GM23338 (cell line): Measurements from ENCODE around the gene TAP1. TPM values are rescaled to one million over a fixed set of nuclear protein-coding genes. Genes with fewer than 3 reads are reported as not detected.

Experiments used
- ATAC-seq: fragments of 200-7000 bp; cut with Tn5 transposase; 3 replicates; pipeline ENCODE4 v1.9.1; 2020
- DNase-seq: peaks from one replicate; pipeline ENCODE4 v3.0.0-alpha.2; 2015; ENCODE audit warnings: low spot score
- H2AFZ ChIP-seq: fragments of 200-600 bp; sonication (generic); 2 replicates; pipeline ENCODE4 v1.8.0; 2016; ENCODE audit warnings: antibody characterized with exemption, mild to moderate bottlenecking, moderate library complexity
- H3F3A ChIP-seq: fragments of 200-600 bp; sonication (generic); replicated peaks from 2 replicates; pipeline ENCODE4 v1.8.0; 2017; ENCODE audit warnings: antibody characterized with exemption, mixed run types, low read depth
- H3K27ac ChIP-seq: fragments of 200-600 bp; sonication (generic); 2 replicates; pipeline ENCODE4 v1.6.1; 2016; ENCODE audit warnings: low read depth
- H3K27me3 ChIP-seq: fragments of 200-600 bp; sonication (generic); 2 replicates; pipeline ENCODE4 v1.8.0; 2016; ENCODE audit warnings: mild to moderate bottlenecking, mixed run types, moderate library complexity; ENCODE audit not compliant: insufficient read depth
- H3K36me3 ChIP-seq: fragments of 200-600 bp; sonication (generic); 2 replicates; pipeline ENCODE4 v1.8.0; 2016; ENCODE audit warnings: mild to moderate bottlenecking; ENCODE audit not compliant: insufficient read depth
- H3K4me1 ChIP-seq: fragments of 200-600 bp; sonication (generic); 2 replicates; pipeline ENCODE4 v1.8.0; 2016; ENCODE audit warnings: mild to moderate bottlenecking, moderate library complexity; ENCODE audit not compliant: insufficient read depth
- H3K4me2 ChIP-seq: fragments of 200-600 bp; sonication (generic); 2 replicates; pipeline ENCODE4 v1.7.1; 2017; ENCODE audit warnings: mixed run types
- H3K4me3 ChIP-seq: fragments of 200-600 bp; sonication (generic); 2 replicates; pipeline ENCODE4 v1.6.1; 2016; ENCODE audit warnings: mixed run types
- H3K79me2 ChIP-seq: fragments of 200-600 bp; sonication (generic); replicated peaks from 2 replicates; pipeline ENCODE4 v1.8.0; 2017; ENCODE audit warnings: mild to moderate bottlenecking; ENCODE audit not compliant: insufficient read depth
- H3K9me2 ChIP-seq: fragments of 200-600 bp; sonication (generic); 2 replicates; pipeline ENCODE4 v1.8.0; 2017; ENCODE audit not compliant: insufficient read depth
- H4K20me1 ChIP-seq: fragments of 200-600 bp; sonication (generic); replicated peaks from 2 replicates; pipeline ENCODE4 v1.8.0; 2017; ENCODE audit warnings: mild to moderate bottlenecking; ENCODE audit not compliant: insufficient read depth
- H3K27ac Mint-ChIP-seq: 2 replicates; pipeline ENCODE4 v1.8.0; 2020; ENCODE audit warnings: inconsistent platforms, mild to moderate bottlenecking, moderate library complexity, mixed read lengths
- H3K27me3 Mint-ChIP-seq: 3 replicates; pipeline ENCODE4 v1.8.0; 2022; ENCODE audit warnings: low read depth, mild to moderate bottlenecking, moderate library complexity, mixed read lengths, inconsistent platforms; ENCODE audit not compliant: insufficient read depth, poor library complexity
- H3K36me3 Mint-ChIP-seq: 3 replicates; pipeline ENCODE4 v1.8.0; 2021; ENCODE audit warnings: low read depth, mild to moderate bottlenecking, inconsistent platforms, moderate library complexity, mixed read lengths
- H3K4me1 Mint-ChIP-seq: 3 replicates; pipeline ENCODE4 v1.8.0; 2020; ENCODE audit warnings: mild to moderate bottlenecking, inconsistent platforms, mixed read lengths
- H3K4me3 Mint-ChIP-seq: 3 replicates; pipeline ENCODE4 v1.8.0; 2021; ENCODE audit warnings: moderate library complexity, mild to moderate bottlenecking, inconsistent platforms, mixed read lengths
- H3K9me3 Mint-ChIP-seq: 3 replicates; pipeline ENCODE4 v1.8.0; 2020; ENCODE audit warnings: moderate library complexity, mild to moderate bottlenecking, inconsistent platforms, mixed read lengths
- ETS1 ChIP-seq: IDR thresholded peaks from 2 replicates; pipeline ENCODE4 v1.6.1; 2016; ENCODE audit warnings: antibody characterized with exemption
- EZH2 ChIP-seq: fragments of 200-600 bp; sonication (generic); IDR thresholded peaks from one replicate; pipeline ENCODE4 v1.8.0; 2017; ENCODE audit warnings: antibody characterized with exemption, mild to moderate bottlenecking, low read depth; ENCODE audit not compliant: unreplicated experiment
- EZH2phosphoT487 ChIP-seq: fragments of 200-600 bp; sonication (generic); IDR thresholded peaks from one replicate; pipeline ENCODE4 v1.8.1; 2018; ENCODE audit warnings: antibody characterized with exemption; ENCODE audit not compliant: unreplicated experiment
- NANOG ChIP-seq: IDR thresholded peaks from 2 replicates; pipeline ENCODE4 v1.6.1; 2016; ENCODE audit warnings: antibody characterized with exemption, borderline replicate concordance
- POLR2AphosphoS5 ChIP-seq: IDR thresholded peaks from 2 replicates; pipeline ENCODE4 v1.6.1; 2016; ENCODE audit warnings: antibody characterized with exemption, low read depth
- STAT1 ChIP-seq: IDR thresholded peaks from one replicate; pipeline ENCODE4 v1.6.1; 2016; ENCODE audit warnings: antibody characterized with exemption; ENCODE audit not compliant: unreplicated experiment
- ZNF114 ChIP-seq: fragments of 250-450 bp; sonication (Bioruptor Pico); IDR thresholded peaks from 2 replicates; pipeline ENCODE4 v1.5.0; 2020; ENCODE audit warnings: mild to moderate bottlenecking, moderate library complexity
- ZNF331 ChIP-seq: fragments of 250-450 bp; sonication (Bioruptor Pico); IDR thresholded peaks from 2 replicates; pipeline ENCODE4 v1.5.0; 2020; ENCODE audit warnings: low read depth, mild to moderate bottlenecking, moderate library complexity
- polyA plus RNA-seq: library from polyadenylated mRNA; unstranded; fragments of >200 nt; fragmentation: Nextera tagmentation; extraction: Ambion mirVana; gene quantifications from 2 replicates; pipeline ENCODE4 v1.2.1, GENCODE V29; 2016
- total RNA-seq: library from RNA; depleted of rRNA; stranded (reverse); fragments of >200 nt; shearing (Covaris generic); gene quantifications from 2 replicates; pipeline ENCODE4 v1.2.3, GENCODE V29; 2014
- TF ChIP-seq, protein P1 (sequence below): IDR thresholded peaks from one replicate; pipeline ENCODE4 v1.6.1; 2018; ENCODE audit warnings: antibody characterized with exemption; ENCODE audit not compliant: unreplicated experiment
- TF ChIP-seq, protein P2 (sequence below): fragments of 250-450 bp; sonication (Bioruptor Pico); IDR thresholded peaks from 2 replicates; pipeline ENCODE4 v1.5.0; 2020; ENCODE audit warnings: mild to moderate bottlenecking, moderate library complexity
- TF ChIP-seq, protein P3 (sequence below), 2 experiments: fragments of 200-600 bp in 1 of 2; sonication (generic) in 1 of 2; conservative IDR thresholded peaks; 2 replicates each; pipeline versions ENCODE4 v1.5.1 to v1.6.1; 2016 to 2017; ENCODE audit warnings: antibody characterized with exemption in 2 of 2, low read depth in 2 of 2, mild to moderate bottlenecking in 2 of 2, moderate library complexity in 1 of 2

Gene TAP1
- total and polyA plus RNA-seq, 2 experiments from 2014 or later, result 13.8 to 22.0 TPM

DNA sequence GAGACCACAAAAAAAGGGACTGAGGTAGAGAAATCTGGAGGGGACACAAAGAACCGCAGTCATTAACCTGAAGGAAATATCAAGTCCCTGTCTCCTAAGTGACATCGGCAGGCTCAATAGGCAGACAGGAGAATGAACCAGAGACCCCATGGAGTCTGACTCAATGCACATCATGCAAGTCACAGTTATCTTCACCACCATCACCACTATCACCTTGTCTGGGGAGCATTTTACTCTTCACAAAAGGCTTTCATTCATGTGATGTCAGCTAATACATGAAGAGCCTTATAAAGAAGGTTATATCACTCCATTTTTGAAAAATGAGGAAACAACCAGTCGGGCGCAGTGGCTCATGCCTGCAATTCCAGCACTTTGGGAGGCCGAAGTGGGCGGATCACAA is 4.4 kb downstream of the TAP1 start:
- Histone ChIP-seq H3K27ac (no peak overlapping the region), H3K4me3 (no peak overlapping the region), H3K4me2 (no peak overlapping the region), H3K4me1 (peaks cover 6% of the 10 kb centered on the region; the same call in 1 of the 2 replicates), H2AFZ (no peak overlapping the region), H3F3A (0 out of 2 replicates have a peak, but pooled peaks cover 5% of the 10 kb centered on the region), H3K27me3 (peaks cover 21% of the 10 kb centered on the region), H4K20me1 (no peaks in the 10 kb centered on the region), H3K36me3 (no peaks in the 10 kb centered on the region; the same call in 1 of the 2 replicates), H3K9me2 (no peaks in the 10 kb centered on the region), H3K79me2 (no peaks in the 10 kb centered on the region)
- ATAC-seq (no peak), DNase-seq (no peak)
- no peak overlapping the region for H3K4me3 Mint-ChIP-seq
- TF ChIP-seq, protein P1, sequence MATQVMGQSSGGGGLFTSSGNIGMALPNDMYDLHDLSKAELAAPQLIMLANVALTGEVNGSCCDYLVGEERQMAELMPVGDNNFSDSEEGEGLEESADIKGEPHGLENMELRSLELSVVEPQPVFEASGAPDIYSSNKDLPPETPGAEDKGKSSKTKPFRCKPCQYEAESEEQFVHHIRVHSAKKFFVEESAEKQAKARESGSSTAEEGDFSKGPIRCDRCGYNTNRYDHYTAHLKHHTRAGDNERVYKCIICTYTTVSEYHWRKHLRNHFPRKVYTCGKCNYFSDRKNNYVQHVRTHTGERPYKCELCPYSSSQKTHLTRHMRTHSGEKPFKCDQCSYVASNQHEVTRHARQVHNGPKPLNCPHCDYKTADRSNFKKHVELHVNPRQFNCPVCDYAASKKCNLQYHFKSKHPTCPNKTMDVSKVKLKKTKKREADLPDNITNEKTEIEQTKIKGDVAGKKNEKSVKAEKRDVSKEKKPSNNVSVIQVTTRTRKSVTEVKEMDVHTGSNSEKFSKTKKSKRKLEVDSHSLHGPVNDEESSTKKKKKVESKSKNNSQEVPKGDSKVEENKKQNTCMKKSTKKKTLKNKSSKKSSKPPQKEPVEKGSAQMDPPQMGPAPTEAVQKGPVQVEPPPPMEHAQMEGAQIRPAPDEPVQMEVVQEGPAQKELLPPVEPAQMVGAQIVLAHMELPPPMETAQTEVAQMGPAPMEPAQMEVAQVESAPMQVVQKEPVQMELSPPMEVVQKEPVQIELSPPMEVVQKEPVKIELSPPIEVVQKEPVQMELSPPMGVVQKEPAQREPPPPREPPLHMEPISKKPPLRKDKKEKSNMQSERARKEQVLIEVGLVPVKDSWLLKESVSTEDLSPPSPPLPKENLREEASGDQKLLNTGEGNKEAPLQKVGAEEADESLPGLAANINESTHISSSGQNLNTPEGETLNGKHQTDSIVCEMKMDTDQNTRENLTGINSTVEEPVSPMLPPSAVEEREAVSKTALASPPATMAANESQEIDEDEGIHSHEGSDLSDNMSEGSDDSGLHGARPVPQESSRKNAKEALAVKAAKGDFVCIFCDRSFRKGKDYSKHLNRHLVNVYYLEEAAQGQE, result no peak
- no peak for TF ChIP-seq NANOG
- no peak for TF ChIP-seq STAT1
- TF ChIP-seq ETS1, result no peak
- TF ChIP-seq ZNF114 (CRISPR knock-in tag), result no peak
- TF ChIP-seq POLR2AphosphoS5, result no peak
- TF ChIP-seq EZH2, result no peak
- no peak for TF ChIP-seq EZH2phosphoT487
- TF ChIP-seq, protein P2, sequence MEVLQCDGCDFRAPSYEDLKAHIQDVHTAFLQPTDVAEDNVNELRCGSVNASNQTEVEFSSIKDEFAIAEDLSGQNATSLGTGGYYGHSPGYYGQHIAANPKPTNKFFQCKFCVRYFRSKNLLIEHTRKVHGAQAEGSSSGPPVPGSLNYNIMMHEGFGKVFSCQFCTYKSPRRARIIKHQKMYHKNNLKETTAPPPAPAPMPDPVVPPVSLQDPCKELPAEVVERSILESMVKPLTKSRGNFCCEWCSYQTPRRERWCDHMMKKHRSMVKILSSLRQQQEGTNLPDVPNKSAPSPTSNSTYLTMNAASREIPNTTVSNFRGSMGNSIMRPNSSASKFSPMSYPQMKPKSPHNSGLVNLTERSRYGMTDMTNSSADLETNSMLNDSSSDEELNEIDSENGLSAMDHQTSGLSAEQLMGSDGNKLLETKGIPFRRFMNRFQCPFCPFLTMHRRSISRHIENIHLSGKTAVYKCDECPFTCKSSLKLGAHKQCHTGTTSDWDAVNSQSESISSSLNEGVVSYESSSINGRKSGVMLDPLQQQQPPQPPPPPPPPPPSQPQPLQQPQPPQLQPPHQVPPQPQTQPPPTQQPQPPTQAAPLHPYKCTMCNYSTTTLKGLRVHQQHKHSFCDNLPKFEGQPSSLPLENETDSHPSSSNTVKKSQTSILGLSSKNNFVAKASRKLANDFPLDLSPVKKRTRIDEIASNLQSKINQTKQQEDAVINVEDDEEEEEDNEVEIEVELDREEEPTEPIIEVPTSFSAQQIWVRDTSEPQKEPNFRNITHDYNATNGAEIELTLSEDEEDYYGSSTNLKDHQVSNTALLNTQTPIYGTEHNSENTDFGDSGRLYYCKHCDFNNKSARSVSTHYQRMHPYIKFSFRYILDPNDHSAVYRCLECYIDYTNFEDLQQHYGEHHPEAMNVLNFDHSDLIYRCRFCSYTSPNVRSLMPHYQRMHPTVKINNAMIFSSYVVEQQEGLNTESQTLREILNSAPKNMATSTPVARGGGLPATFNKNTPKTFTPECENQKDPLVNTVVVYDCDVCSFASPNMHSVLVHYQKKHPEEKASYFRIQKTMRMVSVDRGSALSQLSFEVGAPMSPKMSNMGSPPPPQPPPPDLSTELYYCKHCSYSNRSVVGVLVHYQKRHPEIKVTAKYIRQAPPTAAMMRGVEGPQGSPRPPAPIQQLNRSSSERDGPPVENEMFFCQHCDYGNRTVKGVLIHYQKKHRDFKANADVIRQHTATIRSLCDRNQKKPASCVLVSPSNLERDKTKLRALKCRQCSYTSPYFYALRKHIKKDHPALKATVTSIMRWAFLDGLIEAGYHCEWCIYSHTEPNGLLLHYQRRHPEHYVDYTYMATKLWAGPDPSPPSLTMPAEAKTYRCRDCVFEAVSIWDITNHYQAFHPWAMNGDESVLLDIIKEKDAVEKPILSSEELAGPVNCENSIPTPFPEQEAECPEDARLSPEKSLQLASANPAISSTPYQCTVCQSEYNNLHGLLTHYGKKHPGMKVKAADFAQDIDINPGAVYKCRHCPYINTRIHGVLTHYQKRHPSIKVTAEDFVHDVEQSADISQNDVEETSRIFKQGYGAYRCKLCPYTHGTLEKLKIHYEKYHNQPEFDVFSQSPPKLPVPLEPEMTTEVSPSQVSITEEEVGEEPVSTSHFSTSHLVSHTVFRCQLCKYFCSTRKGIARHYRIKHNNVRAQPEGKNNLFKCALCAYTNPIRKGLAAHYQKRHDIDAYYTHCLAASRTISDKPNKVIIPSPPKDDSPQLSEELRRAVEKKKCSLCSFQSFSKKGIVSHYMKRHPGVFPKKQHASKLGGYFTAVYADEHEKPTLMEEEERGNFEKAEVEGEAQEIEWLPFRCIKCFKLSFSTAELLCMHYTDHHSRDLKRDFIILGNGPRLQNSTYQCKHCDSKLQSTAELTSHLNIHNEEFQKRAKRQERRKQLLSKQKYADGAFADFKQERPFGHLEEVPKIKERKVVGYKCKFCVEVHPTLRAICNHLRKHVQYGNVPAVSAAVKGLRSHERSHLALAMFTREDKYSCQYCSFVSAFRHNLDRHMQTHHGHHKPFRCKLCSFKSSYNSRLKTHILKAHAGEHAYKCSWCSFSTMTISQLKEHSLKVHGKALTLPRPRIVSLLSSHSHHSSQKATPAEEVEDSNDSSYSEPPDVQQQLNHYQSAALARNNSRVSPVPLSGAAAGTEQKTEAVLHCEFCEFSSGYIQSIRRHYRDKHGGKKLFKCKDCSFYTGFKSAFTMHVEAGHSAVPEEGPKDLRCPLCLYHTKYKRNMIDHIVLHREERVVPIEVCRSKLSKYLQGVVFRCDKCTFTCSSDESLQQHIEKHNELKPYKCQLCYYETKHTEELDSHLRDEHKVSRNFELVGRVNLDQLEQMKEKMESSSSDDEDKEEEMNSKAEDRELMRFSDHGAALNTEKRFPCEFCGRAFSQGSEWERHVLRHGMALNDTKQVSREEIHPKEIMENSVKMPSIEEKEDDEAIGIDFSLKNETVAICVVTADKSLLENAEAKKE, result no peak
- no peak for TF ChIP-seq ZNF331
- TF ChIP-seq, protein P3, sequence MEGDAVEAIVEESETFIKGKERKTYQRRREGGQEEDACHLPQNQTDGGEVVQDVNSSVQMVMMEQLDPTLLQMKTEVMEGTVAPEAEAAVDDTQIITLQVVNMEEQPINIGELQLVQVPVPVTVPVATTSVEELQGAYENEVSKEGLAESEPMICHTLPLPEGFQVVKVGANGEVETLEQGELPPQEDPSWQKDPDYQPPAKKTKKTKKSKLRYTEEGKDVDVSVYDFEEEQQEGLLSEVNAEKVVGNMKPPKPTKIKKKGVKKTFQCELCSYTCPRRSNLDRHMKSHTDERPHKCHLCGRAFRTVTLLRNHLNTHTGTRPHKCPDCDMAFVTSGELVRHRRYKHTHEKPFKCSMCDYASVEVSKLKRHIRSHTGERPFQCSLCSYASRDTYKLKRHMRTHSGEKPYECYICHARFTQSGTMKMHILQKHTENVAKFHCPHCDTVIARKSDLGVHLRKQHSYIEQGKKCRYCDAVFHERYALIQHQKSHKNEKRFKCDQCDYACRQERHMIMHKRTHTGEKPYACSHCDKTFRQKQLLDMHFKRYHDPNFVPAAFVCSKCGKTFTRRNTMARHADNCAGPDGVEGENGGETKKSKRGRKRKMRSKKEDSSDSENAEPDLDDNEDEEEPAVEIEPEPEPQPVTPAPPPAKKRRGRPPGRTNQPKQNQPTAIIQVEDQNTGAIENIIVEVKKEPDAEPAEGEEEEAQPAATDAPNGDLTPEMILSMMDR (conservative IDR thresholded peaks at IDR 0.05; ENCODE audit: low read depth in 2 of 2), result no peak
- H3K27me3 Mint-ChIP-seq, result peaks cover 30% of the 10 kb centered on the region
- H3K27ac Mint-ChIP-seq, result no peak overlapping the region
- no peaks in the 10 kb centered on the region; the same call in 2 of the 3 replicates for H3K9me3 Mint-ChIP-seq
- H3K4me1 Mint-ChIP-seq, result peaks cover 20% of the 10 kb centered on the region
- peaks cover 15% of the 10 kb centered on the region; the same call in 2 of the 3 replicates for H3K36me3 Mint-ChIP-seq
